Ovary (tissue), 9 donors: ENCODE measurements around the gene AP2S1. TPM values are rescaled to one million over a fixed set of nuclear protein-coding genes. Genes with fewer than 3 reads are reported as not detected.
"Not testable (repeated sequence)": the region's sequence is repeated elsewhere in the genome, so short reads cannot be mapped to it uniquely, and the experiment has no call there.

Source experiments
- DNase-seq, 5 donors: peaks; one replicate each; pipeline ENCODE4 v3.0.0-alpha.2; 2019 to 2020
- H3K27ac ChIP-seq, 2 donors: fragments of 200-600 bp; one replicate each; pipeline versions ENCODE4 v1.5.1 to v1.8.0; 2019 to 2022
- H3K27me3 ChIP-seq: fragments of 200-600 bp; one replicate; pipeline ENCODE4 v1.8.0; 2022
- H3K36me3 ChIP-seq: fragments of 200-600 bp; sonication (generic); one replicate; pipeline ENCODE4 v1.5.1; 2019
- H3K4me1 ChIP-seq: one replicate; pipeline ENCODE4 v1.8.1; 2013; ENCODE audit warnings: mild to moderate bottlenecking, moderate library complexity; ENCODE audit not compliant: insufficient read depth
- H3K4me3 ChIP-seq: fragments of 200-600 bp; sonication (generic); one replicate; pipeline ENCODE4 v1.5.1; 2017
- H3K9me3 ChIP-seq, 2 donors: fragments of 200-600 bp in 1 of 2; sonication (generic) in 1 of 2; one replicate each; pipeline versions ENCODE4 v1.5.1 to v1.8.1; 2013 to 2019; ENCODE audit warnings: mild to moderate bottlenecking in 1 of 2, moderate library complexity in 1 of 2
- CTCF ChIP-seq, 3 donors: fragments of 450-650 bp in 2 of 3; fragments of 200-600 bp in 1 of 3; IDR thresholded peaks; one replicate each; pipeline versions ENCODE4 v1.5.1 to v1.8.0; 2016 to 2022; ENCODE audit warnings: antibody characterized with exemption in 3 of 3, mild to moderate bottlenecking in 1 of 3
- EP300 ChIP-seq: sonication (generic); formaldehyde crosslinking; IDR thresholded peaks from one replicate; pipeline ENCODE4 v1.6.1; 2017; ENCODE audit warnings: antibody characterized with exemption
- POLR2A ChIP-seq: fragments of 450-650 bp; IDR thresholded peaks from one replicate; pipeline ENCODE4 v1.6.1; 2017; ENCODE audit warnings: antibody characterized with exemption, mild to moderate bottlenecking, moderate library complexity
- WGBS, 3 donors: extraction: QIAGEN DNeasy Blood & Tissue Kit in 1 of 3; methylation state at CpG; one replicate each; pipeline versions ENCODE4 v1.1.5 to v1.1.7; 2013 to 2017; 5-methylcytosine and 5-hydroxymethylcytosine counted together
- intact Hi-C, 4 donors: fragments of 100-400 bp; cut with DNase I; formaldehyde crosslinking; loops; one replicate each; pipeline versions ENCODE4 v1.11.0 to v1.15.1; 2022 to 2023
- polyA plus RNA-seq, 2 donors: library from polyadenylated mRNA; stranded (reverse); fragments of 200-250 nt in 1 of 2; fragments of 350-450 nt in 1 of 2; fragmentation: Illumina TruSeq in 1 of 2; extraction: RNeasy Lipid Tissue Mini Kit (QIAGEN cat#74804) in 1 of 2; gene quantifications; one replicate each; pipeline ENCODE4 v1.2.3, GENCODE V29; 2013 to 2014
- total RNA-seq, 7 donors: library from RNA; depleted of rRNA in 2 of 7; stranded (reverse); fragments of >200 nt in 2 of 7; fragmentation: NEBNext Ultra II Directional in 3 of 7; extraction: Animal tissue kit (Norgen Biotek cat#: 25700) in 3 of 7; gene quantifications; one replicate each; pipeline versions ENCODE4 v1.1.0 to v1.2.4, GENCODE V29; 2016 to 2023
- donor health status: DM: no; HTN: no; CAD: no; lungs with moderate emphysema.
- donor health status: DM: no; HTN: no; CAD: no.
- donor health status: Bipolar disorder and iron deficiency.
- donor health status: DM: yes; HTN: yes; CAD: no.
- donor health status: DM: no; HTN: no; CAD: no.
- donor health status: DM: yes; HTN: yes; CAD: no.

The AP2S1 gene
- total and polyA plus RNA-seq, 9 donors = 39.9 to 86.3 (median 57.0) TPM

GRCh38 chr19:46856062-46857022, 5.7 kb upstream of the AP2S1 start:
- no peaks in the 10 kb centered on the region for H3K27me3 ChIP-seq
- TF ChIP-seq POLR2A = peak; percentile 37
- TF ChIP-seq CTCF (IDR thresholded peaks at IDR 0.05) = peak; percentile 30 to 84 (median 84)
- TF ChIP-seq EP300 = no peak
- peaks cover 5% of the 10 kb centered on the region for H3K4me1 ChIP-seq
- no peaks in the 10 kb centered on the region for H3K36me3 ChIP-seq
- intact Hi-C loops = loop anchor here in 3 of 4 donors (5.0 to 10.0 kb wide), 2 partner anchors 136 to 258 kb away; partner anchors contain the start of gene ZC3H4 (in 2 of the 3)
- 2 to 3% (median 2%) methylated on average over 41 of the region's 41 CpGs for WGBS, 3 donors
- peak overlapping the region; percentile 34 for H3K4me3 ChIP-seq
- H3K27ac ChIP-seq = peak overlapping the region; percentile 31 to 77
- DNase-seq = peak; percentile 96 to 98 (median 97)
- no peaks in the 10 kb centered on the region for H3K9me3 ChIP-seq

GRCh38 chr19:46854698-46855097, 4.1 kb upstream of the AP2S1 start:
- not testable (repeated sequence) for H3K27ac ChIP-seq, H3K4me3 ChIP-seq, H3K36me3 ChIP-seq, H3K27me3 ChIP-seq, H3K4me1 ChIP-seq, H3K9me3 ChIP-seq
- intact Hi-C loops = loop anchor here in 3 of 4 donors (5.0 to 10.0 kb wide), 2 partner anchors 138 to 260 kb away; partner anchors contain the start of gene ZC3H4 (in 2 of the 3)
- WGBS, 3 donors = 73 to 83% (median 75%) methylated on average over 13 of the region's 13 CpGs
- peak in 2 of 5 donors; percentile 23 to 31 for DNase-seq

GRCh38 chr19:46852830-46853229, 2.2 kb upstream of the AP2S1 start:
- WGBS, 3 donors = 86 to 92% (median 90%) methylated on average over 1 of the region's 1 CpG
- Histone ChIP-seq H3K27ac (no peak overlapping the region), H3K36me3 (no peaks in the 10 kb centered on the region), H3K4me1 (peaks cover 12% of the 10 kb centered on the region), H3K4me3 (no peak overlapping the region), H3K9me3 (no peaks in the 10 kb centered on the region), H3K27me3 (no peaks in the 10 kb centered on the region)
- DNase-seq = no peak
- intact Hi-C loops = loop anchor here in 2 of 4 donors (10.0 kb wide), 1 partner anchor 262 kb away; the partner anchor contains the start of gene ZC3H4 (in 2 of the 2)
- TF ChIP-seq POLR2A = no peak

- no peak overlapping the region for H3K27ac ChIP-seq
- intact Hi-C loops = loop anchor here in 2 of 4 donors (10.0 kb wide), 1 partner anchor 265 kb away; the partner anchor contains the start of gene ZC3H4 (in 2 of the 2)
- 31 to 36% (median 36%) methylated on average over 5 of the region's 5 CpGs for WGBS, 3 donors
Measured at GRCh38 chr19:46849610-46850009, 1.0 kb downstream of the AP2S1 start.

More at GRCh38 chr19:46849610-46850009, 1.0 kb downstream of the AP2S1 start:
- DNase-seq = peak in 2 of 5 donors; percentile 16 to 36
- TF ChIP-seq EP300 = no peak
- TF ChIP-seq CTCF (IDR thresholded peaks at IDR 0.05) = no peak
- TF ChIP-seq POLR2A = no peak
- peak overlapping the region; percentile 96 for H3K4me3 ChIP-seq
- no peaks in the 10 kb centered on the region for H3K36me3 ChIP-seq
- no peaks in the 10 kb centered on the region for H3K27me3 ChIP-seq
- peaks cover 7% of the 10 kb centered on the region for H3K4me1 ChIP-seq
- H3K9me3 ChIP-seq = no peaks in the 10 kb centered on the region
